SK-N-MC (cell line): ENCODE measurements around the gene MRPL51.

ENCODE experiments used
- EZH2 ChIP-seq: fragments of 200-600 bp; sonication (generic); IDR thresholded peaks from one replicate; pipeline ENCODE4 v1.6.1; 2017; ENCODE audit warnings: antibody characterized with exemption
- POLR2AphosphoS5 ChIP-seq: IDR thresholded peaks from 2 replicates; pipeline ENCODE4 v1.6.1; 2012; ENCODE audit warnings: mild to moderate bottlenecking, low read depth, low read length, borderline replicate concordance

- no peak for TF ChIP-seq EZH2
- TF ChIP-seq POLR2AphosphoS5 = no peak
Observed at GRCh38 chr12:6526201-6526600, 33.1 kb upstream of the MRPL51 start.
